ENCODE measurements around the gene MRPL37.

DNA sequence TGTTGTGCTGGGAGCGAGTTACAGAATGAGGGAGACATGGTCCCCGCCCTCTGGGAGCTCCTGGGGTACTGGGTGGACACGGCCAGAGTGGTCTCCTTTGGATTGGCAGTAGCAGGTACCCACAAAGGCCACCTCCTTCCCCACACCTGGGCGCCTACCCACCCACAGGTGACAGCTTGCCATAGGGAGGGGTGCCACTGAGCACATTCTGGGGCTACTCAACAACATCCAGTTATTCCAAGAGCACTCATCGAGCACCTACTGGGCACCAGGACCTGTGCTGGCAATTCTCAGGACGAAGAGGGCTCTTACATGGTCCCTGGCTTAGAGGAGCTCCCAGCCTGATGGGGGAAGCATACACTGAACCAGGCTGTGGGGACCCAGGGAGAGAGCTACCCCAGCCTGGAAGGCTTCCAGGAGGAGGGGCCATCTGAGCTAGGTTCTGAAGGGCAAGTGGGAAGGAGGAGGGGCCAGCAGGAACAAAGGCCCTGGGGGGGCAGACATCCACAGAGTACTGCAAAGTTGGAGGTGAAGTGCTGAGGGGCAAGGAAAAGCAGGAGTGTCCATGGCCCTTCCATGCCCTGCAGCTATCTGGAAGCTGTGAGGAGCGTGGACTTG lies 22.0 kb downstream of the MRPL37 start:
- no peak for TF ChIP-seq TCF12 (IDR thresholded peaks at IDR 0.05; ENCODE audit: low read depth, low read length)
- TF ChIP-seq, protein P1, sequence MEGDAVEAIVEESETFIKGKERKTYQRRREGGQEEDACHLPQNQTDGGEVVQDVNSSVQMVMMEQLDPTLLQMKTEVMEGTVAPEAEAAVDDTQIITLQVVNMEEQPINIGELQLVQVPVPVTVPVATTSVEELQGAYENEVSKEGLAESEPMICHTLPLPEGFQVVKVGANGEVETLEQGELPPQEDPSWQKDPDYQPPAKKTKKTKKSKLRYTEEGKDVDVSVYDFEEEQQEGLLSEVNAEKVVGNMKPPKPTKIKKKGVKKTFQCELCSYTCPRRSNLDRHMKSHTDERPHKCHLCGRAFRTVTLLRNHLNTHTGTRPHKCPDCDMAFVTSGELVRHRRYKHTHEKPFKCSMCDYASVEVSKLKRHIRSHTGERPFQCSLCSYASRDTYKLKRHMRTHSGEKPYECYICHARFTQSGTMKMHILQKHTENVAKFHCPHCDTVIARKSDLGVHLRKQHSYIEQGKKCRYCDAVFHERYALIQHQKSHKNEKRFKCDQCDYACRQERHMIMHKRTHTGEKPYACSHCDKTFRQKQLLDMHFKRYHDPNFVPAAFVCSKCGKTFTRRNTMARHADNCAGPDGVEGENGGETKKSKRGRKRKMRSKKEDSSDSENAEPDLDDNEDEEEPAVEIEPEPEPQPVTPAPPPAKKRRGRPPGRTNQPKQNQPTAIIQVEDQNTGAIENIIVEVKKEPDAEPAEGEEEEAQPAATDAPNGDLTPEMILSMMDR (IDR thresholded peaks at IDR 0.05; ENCODE audit: control extremely low read depth in 1 of 3, insufficient read depth in 1 of 3, low read depth in 1 of 3, low read length in 3 of 3), result no peak
- TF ChIP-seq, protein P2, sequence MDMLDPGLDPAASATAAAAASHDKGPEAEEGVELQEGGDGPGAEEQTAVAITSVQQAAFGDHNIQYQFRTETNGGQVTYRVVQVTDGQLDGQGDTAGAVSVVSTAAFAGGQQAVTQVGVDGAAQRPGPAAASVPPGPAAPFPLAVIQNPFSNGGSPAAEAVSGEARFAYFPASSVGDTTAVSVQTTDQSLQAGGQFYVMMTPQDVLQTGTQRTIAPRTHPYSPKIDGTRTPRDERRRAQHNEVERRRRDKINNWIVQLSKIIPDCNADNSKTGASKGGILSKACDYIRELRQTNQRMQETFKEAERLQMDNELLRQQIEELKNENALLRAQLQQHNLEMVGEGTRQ (IDR thresholded peaks at IDR 0.05; ENCODE audit: low read length), result no peak
- no peak for TF ChIP-seq SP1 (IDR thresholded peaks at IDR 0.05; ENCODE audit: low read depth, low read length)
- TF ChIP-seq RAD21 (IDR thresholded peaks at IDR 0.05 in 1 of 2, conservative IDR thresholded peaks at IDR 0.05 in 1 of 2; ENCODE audit: low read depth in 2 of 2, low read length in 2 of 2), result no peak
- TF ChIP-seq, protein P3, sequence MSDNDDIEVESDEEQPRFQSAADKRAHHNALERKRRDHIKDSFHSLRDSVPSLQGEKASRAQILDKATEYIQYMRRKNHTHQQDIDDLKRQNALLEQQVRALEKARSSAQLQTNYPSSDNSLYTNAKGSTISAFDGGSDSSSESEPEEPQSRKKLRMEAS (IDR thresholded peaks at IDR 0.05), result no peak
- no peak for TF ChIP-seq SRF (IDR thresholded peaks at IDR 0.05; ENCODE audit: low read depth, low read length)
- no peak for TF ChIP-seq RFX5 (IDR thresholded peaks at IDR 0.05; ENCODE audit: borderline replicate concordance, low read depth, low read length)
- peak; percentile 38; the same call in 1 of the 2 replicates for TF ChIP-seq POLR2AphosphoS5 (IDR thresholded peaks at IDR 0.05; ENCODE audit: low read depth, low read length)
- TF ChIP-seq RXRA (IDR thresholded peaks at IDR 0.05; ENCODE audit: insufficient read depth, low read depth, low read length), result no peak
- no peak for TF ChIP-seq EP300 (IDR thresholded peaks at IDR 0.05; ENCODE audit: borderline replicate concordance in 1 of 2, low read depth in 2 of 2, low read length in 2 of 2)

Data from H1 (cell line).